Activated T-helper 2 cell treated with anti-CD3 and anti-CD28 coated beads, Interferon-gamma antibody, Interleukin-2, Interleukin-4, amounts not matched to agents 10 μg/mL and 5 μg/mL and 100 μg/mL, durations not matched to agents 14 hours and 24 hours and 36 hours (primary cell): ENCODE results near the gene MAGEB1. TPM values are rescaled to one million over a fixed set of nuclear protein-coding genes. Genes with fewer than 3 reads are reported as not detected.

Source experiments
- DNase-seq: peaks from one replicate; pipeline ENCODE4 v3.0.0; 2021; ENCODE audit warnings: low spot score
- H3K27ac Mint-ChIP-seq: one replicate; pipeline ENCODE4 v1.8.0; 2021; ENCODE audit warnings: mixed read lengths
- H3K27me3 Mint-ChIP-seq: one replicate; pipeline ENCODE4 v1.8.0; 2021; ENCODE audit warnings: low read depth, mixed read lengths
- H3K36me3 Mint-ChIP-seq: one replicate; pipeline ENCODE4 v1.8.0; 2021; ENCODE audit warnings: low read depth, mixed read lengths
- H3K4me1 Mint-ChIP-seq: one replicate; pipeline ENCODE4 v1.8.0; 2021; ENCODE audit warnings: low read depth, mixed read lengths
- H3K4me3 Mint-ChIP-seq: one replicate; pipeline ENCODE4 v1.8.0; 2021; ENCODE audit warnings: low read depth, mild to moderate bottlenecking, moderate library complexity, mixed read lengths
- H3K9me3 Mint-ChIP-seq: one replicate; pipeline ENCODE4 v1.8.0; 2021; ENCODE audit warnings: mixed read lengths
- intact Hi-C: fragments of 100-400 bp; cut with micrococcal nuclease; formaldehyde crosslinking; loops from one replicate; pipeline ENCODE4 v1.15.1; 2023
- total RNA-seq: library from RNA; stranded (reverse); gene quantifications from 2 replicates; pipeline ENCODE4 v1.2.3, GENCODE V29; 2022

Gene MAGEB1
- total RNA-seq, 1 donor from 2014 or later: not detected

- no peaks in the 10 kb centered on the region for H3K9me3 Mint-ChIP-seq
- intact Hi-C loops: no loop called here
- no peak overlapping the region for H3K4me3 Mint-ChIP-seq
- H3K36me3 Mint-ChIP-seq: no peaks in the 10 kb centered on the region
- no peaks in the 10 kb centered on the region for H3K4me1 Mint-ChIP-seq
- no peak overlapping the region for H3K27ac Mint-ChIP-seq
- peaks cover 1% of the 10 kb centered on the region for H3K27me3 Mint-ChIP-seq
- DNase-seq: no peak
These were observed 13.0 kb downstream of the MAGEB1 start for GRCh38 chrX:30259927-30260326.

- intact Hi-C loops: no loop called here
- no peaks in the 10 kb centered on the region for H3K36me3 Mint-ChIP-seq
- no peak overlapping the region for H3K4me3 Mint-ChIP-seq
- no peaks in the 10 kb centered on the region for H3K4me1 Mint-ChIP-seq
- H3K27me3 Mint-ChIP-seq: peaks cover 5% of the 10 kb centered on the region
- no peak overlapping the region for H3K27ac Mint-ChIP-seq
- no peaks in the 10 kb centered on the region for H3K9me3 Mint-ChIP-seq
- DNase-seq: no peak
These were observed 14.1 kb downstream of the MAGEB1 start for GRCh38 chrX:30261012-30261411.

- no peak for DNase-seq
- Mint-ChIP-seq H3K27me3 (peaks cover 5% of the 10 kb centered on the region), H3K27ac (no peak overlapping the region), H3K4me1 (no peaks in the 10 kb centered on the region), H3K4me3 (no peak overlapping the region), H3K9me3 (no peaks in the 10 kb centered on the region), H3K36me3 (no peaks in the 10 kb centered on the region)
- intact Hi-C loops: no loop called here
These were observed 15.8 kb downstream of the MAGEB1 start for GRCh38 chrX:30262763-30263162.

- H3K9me3 Mint-ChIP-seq: no peaks in the 10 kb centered on the region
- H3K27ac Mint-ChIP-seq: no peak overlapping the region
- H3K4me3 Mint-ChIP-seq: no peak overlapping the region
- H3K36me3 Mint-ChIP-seq: no peaks in the 10 kb centered on the region
- H3K27me3 Mint-ChIP-seq: peaks cover 3% of the 10 kb centered on the region
- intact Hi-C loops: loop anchor here (10.0 kb wide), 1 partner anchor 234 kb away; no protein-coding TSS in a partner anchor
- DNase-seq: no peak
- H3K4me1 Mint-ChIP-seq: no peaks in the 10 kb centered on the region
These were observed 23.7 kb downstream of the MAGEB1 start for GRCh38 chrX:30270639-30271038.

GRCh38 chrX:30275498-30275897 lies 28.6 kb downstream of the MAGEB1 start:
- Mint-ChIP-seq H3K27me3 (peaks cover 1% of the 10 kb centered on the region), H3K36me3 (no peaks in the 10 kb centered on the region), H3K9me3 (no peaks in the 10 kb centered on the region), H3K4me1 (peaks cover 5% of the 10 kb centered on the region), H3K4me3 (no peak overlapping the region), H3K27ac (no peak overlapping the region)
- DNase-seq: no peak
- intact Hi-C loops: loop anchor here (10.0 kb wide), 1 partner anchor 229 kb away; no protein-coding TSS in a partner anchor

- Mint-ChIP-seq H3K4me1 (peaks cover 5% of the 10 kb centered on the region), H3K36me3 (no peaks in the 10 kb centered on the region), H3K4me3 (no peak overlapping the region), H3K27me3 (peaks cover 1% of the 10 kb centered on the region), H3K27ac (no peak overlapping the region), H3K9me3 (no peaks in the 10 kb centered on the region)
- intact Hi-C loops: loop anchor here (10.0 kb wide), 1 partner anchor 226 kb away; no protein-coding TSS in a partner anchor
- DNase-seq: no peak
These were observed 31.4 kb downstream of the MAGEB1 start for GRCh38 chrX:30278365-30278764.

GRCh38 chrX:30280428-30280827 lies 33.5 kb downstream of the MAGEB1 start:
- H3K36me3 Mint-ChIP-seq: no peaks in the 10 kb centered on the region
- H3K9me3 Mint-ChIP-seq: no peaks in the 10 kb centered on the region
- no peak overlapping the region for H3K4me3 Mint-ChIP-seq
- H3K4me1 Mint-ChIP-seq: peaks cover 7% of the 10 kb centered on the region
- no peak for DNase-seq
- no peak overlapping the region for H3K27ac Mint-ChIP-seq
- H3K27me3 Mint-ChIP-seq: no peaks in the 10 kb centered on the region
- intact Hi-C loops: no loop called here

- DNase-seq: no peak
- Mint-ChIP-seq H3K27ac (no peak overlapping the region), H3K4me1 (peaks cover 7% of the 10 kb centered on the region), H3K27me3 (no peaks in the 10 kb centered on the region), H3K36me3 (no peaks in the 10 kb centered on the region), H3K9me3 (no peaks in the 10 kb centered on the region), H3K4me3 (no peak overlapping the region)
- intact Hi-C loops: no loop called here
These were observed 35.6 kb downstream of the MAGEB1 start for GRCh38 chrX:30282527-30282926.

- Mint-ChIP-seq H3K27me3 (no peaks in the 10 kb centered on the region), H3K4me3 (no peak overlapping the region), H3K27ac (no peak overlapping the region), H3K4me1 (peaks cover 7% of the 10 kb centered on the region), H3K9me3 (no peaks in the 10 kb centered on the region), H3K36me3 (no peaks in the 10 kb centered on the region)
- no peak for DNase-seq
- intact Hi-C loops: no loop called here
These were observed 36.7 kb downstream of the MAGEB1 start for GRCh38 chrX:30283456-30284200.

- DNase-seq: no peak
- Mint-ChIP-seq H3K27me3 (no peaks in the 10 kb centered on the region), H3K9me3 (no peaks in the 10 kb centered on the region), H3K4me1 (no peaks in the 10 kb centered on the region), H3K36me3 (no peaks in the 10 kb centered on the region), H3K4me3 (no peak overlapping the region), H3K27ac (no peak overlapping the region)
- intact Hi-C loops: no loop called here
These were observed 49.7 kb downstream of the MAGEB1 start for GRCh38 chrX:30296408-30297254.

- no peaks in the 10 kb centered on the region for H3K36me3 Mint-ChIP-seq
- H3K4me3 Mint-ChIP-seq: no peak overlapping the region
- DNase-seq: no peak
- H3K4me1 Mint-ChIP-seq: no peaks in the 10 kb centered on the region
- no peaks in the 10 kb centered on the region for H3K9me3 Mint-ChIP-seq
- H3K27me3 Mint-ChIP-seq: no peaks in the 10 kb centered on the region
- no peak overlapping the region for H3K27ac Mint-ChIP-seq
- intact Hi-C loops: no loop called here
These were observed 54.3 kb downstream of the MAGEB1 start for GRCh38 chrX:30301208-30301607.
